HepG2 (cell line): ENCODE data around the gene DENND10. TPM values are rescaled to one million over a fixed set of nuclear protein-coding genes. Genes with fewer than 3 reads are reported as not detected.

Experiments
- ATAC-seq: fragments of 200-7000 bp; cut with Tn5 transposase; 3 replicates; pipeline ENCODE4 v1.9.1; 2020; ENCODE audit warnings: mild to moderate bottlenecking, moderate library complexity
- BruUV-seq: library from RNA; stranded (reverse); fragments of 400-500 nt; replicated peaks from 2 replicates; lab custom pipeline; 2021; lab: Mats Ljungman, UMichigan
- CTCF ChIA-PET: fragments of 300-600 bp; formaldehyde crosslinking; extraction: SDS; loops from one replicate; lab custom pipeline; 2021; ENCODE audit warnings: low total read pairs, inconsistent platforms, low intra/inter-chr PET ratio; lab: Yijun Ruan, JAX
- POLR2A ChIA-PET: fragments of 350-600 bp; sonication (Branson Sonifier 250); formaldehyde crosslinking; loops from one replicate; lab custom pipeline; 2020; ENCODE audit warnings: antibody characterized with exemption, inconsistent platforms; lab: Yijun Ruan, JAX
- DNase-seq: peaks from one replicate; pipeline ENCODE4 v3.0.0-alpha.2; 2015; ENCODE audit warnings: low spot score
- FAIRE-seq: peaks from 3 replicates; lab custom pipeline; 2011; peaks lifted over from hg19 to GRCh38; lab: Jason Lieb, UNC
- H2AFZ ChIP-seq: one replicate; pipeline ENCODE4 v1.6.1; 2011; ENCODE audit warnings: low read length, inconsistent platforms
- H3K27ac ChIP-seq: fragments of 300-600 bp; 3 replicates; pipeline ENCODE4 v1.8.0; 2011; ENCODE audit warnings: mixed run types, mild to moderate bottlenecking, mixed read lengths, low read length, inconsistent platforms; ENCODE audit not compliant: insufficient read depth; ENCODE audit errors: extremely low read length
- H3K27me3 ChIP-seq, 2 experiments: fragments of 200-600 bp in 1 of 2; 2 replicates in 1 of 2; 3 replicates in 1 of 2; pipeline versions ENCODE4 v1.6.0 to v1.8.0; 2011; ENCODE audit warnings: low read length in 2 of 2, mild to moderate bottlenecking in 2 of 2, moderate library complexity in 2 of 2, inconsistent platforms in 1 of 2; ENCODE audit not compliant: insufficient read depth in 2 of 2, control insufficient read depth in 1 of 2
- H3K36me3 ChIP-seq, 2 experiments: fragments of 200-600 bp in 1 of 2; replicated peaks in 1 of 2; 2 replicates in 1 of 2; 3 replicates in 1 of 2; pipeline versions ENCODE4 v1.5.1 to v1.8.0; 2011; ENCODE audit warnings: low read length in 2 of 2, inconsistent platforms in 1 of 2; ENCODE audit not compliant: insufficient read depth in 2 of 2, control insufficient read depth in 1 of 2
- H3K4me1 ChIP-seq: 2 replicates; pipeline ENCODE4 v1.5.1; 2012; ENCODE audit warnings: low read length, inconsistent platforms; ENCODE audit not compliant: insufficient read depth
- H3K4me2 ChIP-seq: 2 replicates; pipeline ENCODE4 v1.6.0; 2011; ENCODE audit warnings: low read depth, low read length, inconsistent platforms
- H3K4me3 ChIP-seq, 3 experiments: fragments of 200-600 bp in 1 of 3; sonication (generic), shearing (Covaris generic) in 1 of 3; replicated peaks in 1 of 3; 2 replicates each; pipeline ENCODE4 v1.5.1; 2011 to 2016; ENCODE audit warnings: low read length in 3 of 3, inconsistent platforms in 2 of 3, low read depth in 2 of 3, mild to moderate bottlenecking in 2 of 3, control low read depth in 1 of 3, mixed read lengths in 1 of 3; ENCODE audit not compliant: insufficient read depth in 1 of 3
- H3K79me2 ChIP-seq: one replicate; pipeline ENCODE4 v1.6.1; 2011; ENCODE audit warnings: low read length, inconsistent platforms; ENCODE audit not compliant: insufficient read depth
- H3K9ac ChIP-seq: 2 replicates; pipeline ENCODE4 v1.6.0; 2011; ENCODE audit warnings: mild to moderate bottlenecking, low read depth, low read length, inconsistent platforms; ENCODE audit not compliant: insufficient read depth
- H3K9me3 ChIP-seq: 2 replicates; pipeline ENCODE4 v1.5.1; 2012; ENCODE audit warnings: mild to moderate bottlenecking, low read length
- H4K20me1 ChIP-seq: 2 replicates; pipeline ENCODE4 v1.6.0; 2011; ENCODE audit warnings: inconsistent platforms, mild to moderate bottlenecking, low read length, moderate library complexity; ENCODE audit not compliant: insufficient read depth
- THRA ChIP-seq: sonication (generic); formaldehyde crosslinking; IDR thresholded peaks from 2 replicates; pipeline ENCODE4 v1.4.0; 2020; ENCODE audit warnings: missing genetic modification reagents, borderline replicate concordance
- ZBTB33 ChIP-seq: sonication (generic); formaldehyde crosslinking; IDR thresholded peaks from 2 replicates; pipeline ENCODE4 v1.4.0; 2020; ENCODE audit warnings: missing genetic modification reagents
- ZNF121 ChIP-seq: sonication (generic); formaldehyde crosslinking; IDR thresholded peaks from 2 replicates; pipeline ENCODE4 v1.5.0; 2020; ENCODE audit warnings: mild to moderate bottlenecking, missing genetic modification reagents
- WGBS: methylation state at CpG from one replicate; pipeline ENCODE4 v1.1.6; 2017; ENCODE audit warnings: low lambda C conversion rate; 5-methylcytosine and 5-hydroxymethylcytosine counted together
- in situ Hi-C: cut with HindIII; loops from 2 replicates; pipeline ENCODE4 v1.10.0; 2017; ENCODE audit warnings: low pct_unique_long_range_greater_than_20kb; ENCODE audit not compliant: extremely low pct_ligation_motif_present
- intact Hi-C: fragments of 100-400 bp; cut with micrococcal nuclease; formaldehyde crosslinking; loops from one replicate; pipeline ENCODE4 v1.10.0; 2022; ENCODE audit not compliant: unreplicated experiment
- polyA plus RNA-seq, 8 experiments: library from polyadenylated mRNA; depleted of rRNA in 3 of 8; stranded (reverse) in 7 of 8; unstranded in 1 of 8; fragments of >200 nt; fragmentation: Illumina TruSeq in 4 of 8; extraction: Trizol in 4 of 8; gene quantifications; 2 replicates each; pipeline versions ENCODE4 v1.2.1 to v1.2.3, GENCODE V29; 2011 to 2016; ENCODE audit warnings: low read depth in 4 of 8, missing spikeins in 1 of 8, mixed read lengths in 1 of 8; ENCODE audit not compliant: insufficient read depth in 1 of 8
- total RNA-seq, 5 experiments: library from RNA; depleted of rRNA; stranded (reverse); fragments of >200 nt; fragmentation: Illumina TruSeq; extraction: Trizol; gene quantifications; 2 replicates each; pipeline ENCODE4 v1.2.3, GENCODE V29; 2016; ENCODE audit warnings: low read depth in 1 of 5

DENND10 gene
- total and polyA plus RNA-seq, 2 of the 13 experiments (the other 11 are each of a cell fraction or from before 2014, with no cell fraction given), result 43.7 to 78.8 TPM

DNA sequence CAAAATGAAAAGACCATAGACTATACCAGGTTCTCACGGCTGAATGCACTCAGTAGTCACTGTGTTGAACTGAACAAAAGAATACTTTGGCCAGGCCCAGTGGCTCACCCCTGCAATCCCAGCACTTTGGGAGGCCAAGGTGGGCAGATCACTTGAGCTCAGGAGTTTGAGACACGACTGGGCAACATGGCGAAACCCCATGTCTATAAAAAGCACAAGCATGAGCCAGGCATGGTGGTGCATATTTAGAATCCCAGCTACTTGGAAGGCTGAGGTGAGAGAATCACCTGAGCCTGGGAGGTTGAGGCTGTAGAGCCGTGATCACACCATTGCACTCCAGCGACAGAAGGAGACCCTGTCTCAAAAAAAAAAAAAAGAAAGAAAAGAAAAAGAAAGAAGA is 49.1 kb downstream of the DENND10 start:
- in situ Hi-C loops, result no loop called here

More for the DNA sequence above, 49.1 kb downstream of the DENND10 start:
- no peaks in the 10 kb centered on the region for H3K79me2 ChIP-seq
- H2AFZ ChIP-seq, result no peak overlapping the region
- ATAC-seq, result no peak
- FAIRE-seq, result no peak
- DNase-seq, result no peak
- TF ChIP-seq ZNF121 (no peak), THRA (no peak), ZBTB33 (CRISPR knock-in tag) (no peak)
- no peaks in the 10 kb centered on the region; a peak in 1 of 5 replicates for H3K27me3 ChIP-seq
- H3K9me3 ChIP-seq, result no peaks in the 10 kb centered on the region
- H4K20me1 ChIP-seq, result no peaks in the 10 kb centered on the region
- no TSS peak for BruUV-seq
- no peak overlapping the region for H3K27ac ChIP-seq
- H3K4me3 ChIP-seq, result no peak overlapping the region
- H3K36me3 ChIP-seq, result peaks cover 20 to 55% of the 10 kb centered on the region in 2 experiments
- H3K9ac ChIP-seq, result no peak overlapping the region
- 93% methylated on average over 5 of the region's 5 CpGs for WGBS
- intact Hi-C loops, result no loop called here
- H3K4me2 ChIP-seq, result no peak overlapping the region
- ChIA-PET CTCF (no interaction called here), POLR2A (interaction anchor here (1.3 kb wide), 1 partner anchor 33 kb away, joined by 3 read pairs; no protein-coding TSS in a partner anchor)
- no peaks in the 10 kb centered on the region for H3K4me1 ChIP-seq
